ENCODE measurements around the gene XKR7. TPM values are rescaled to one million over a fixed set of nuclear protein-coding genes. Genes with fewer than 3 reads are reported as not detected.
A peak's percentile ranks its signal among the peaks of the same experiment; 100 is the strongest.

The XKR7 gene
- total and polyA plus RNA-seq, 2 donors (not counting 1 experiment from before 2014, with no cell fraction given), result 0.05 to 0.12 TPM

- H3K9me3 Mint-ChIP-seq (ENCODE audit: insufficient read depth), result no peaks in the 10 kb centered on the region
- no peaks in the 10 kb centered on the region for H3K79me2 ChIP-seq (ENCODE audit: control insufficient read depth, insufficient read depth, low read length)
- DNase-seq (peak; percentile 44), ATAC-seq (ENCODE audit: low read depth) (peak; percentile 50)
- H3K27me3 ChIP-seq (replicated peaks in 1 of 4; ENCODE audit: control extremely low read depth in 1 of 4, control insufficient read depth in 3 of 4, insufficient read depth in 4 of 4, low read length in 3 of 4), result peaks cover 0 to 20% (median 8%) of the 10 kb centered on the region in 4 experiments
- CTCF ChIA-PET, result interaction anchor here (0.6 to 10.3 kb wide), 31 partner anchors 8 to 521 kb away, joined by 3 to 389 read pairs (median 4); partner anchors contain the start of genes HCK, PDRG1 and TM9SF4
- peaks cover 44% of the 10 kb centered on the region for H3K4me1 Mint-ChIP-seq
- peak; percentile 36 for TF ChIP-seq CTCF (IDR thresholded peaks at IDR 0.05)
- TF ChIP-seq EZH2 (IDR thresholded peaks at IDR 0.05; ENCODE audit: borderline replicate concordance, insufficient read depth, low read depth, low read length, poor library complexity, severe bottlenecking), result no peak
- peak overlapping the region; percentile 72 for H3K27ac Mint-ChIP-seq
- peaks cover 0 to 7% (median 7%) of the 10 kb centered on the region in 3 donors for H3K9me3 ChIP-seq (ENCODE audit: control extremely low read depth in 1 of 3, control insufficient read depth in 2 of 3, insufficient read depth in 1 of 3, low read length in 2 of 3)
- H3K27ac ChIP-seq (ENCODE audit: low read length in 2 of 2), result no peak overlapping the region
- no peaks in the 10 kb centered on the region for H3K36me3 ChIP-seq (replicated peaks in 1 of 2; ENCODE audit: control extremely low read depth in 1 of 2, control insufficient read depth in 1 of 2, extremely low read depth in 1 of 2, insufficient read depth in 2 of 2, low read length in 1 of 2)
- no peaks in the 10 kb centered on the region for H4K20me1 ChIP-seq (ENCODE audit: control insufficient read depth, insufficient read depth, low read length, poor library complexity, severe bottlenecking)
- H3K4me2 ChIP-seq (replicated peaks; ENCODE audit: low read depth, low read length, poor library complexity, severe bottlenecking), result no peak overlapping the region
- H3K9ac ChIP-seq (ENCODE audit: low read length), result no peak overlapping the region
- H2AFZ ChIP-seq (ENCODE audit: insufficient read depth, low read depth, low read length, poor library complexity, severe bottlenecking), result no peak overlapping the region
- no peak overlapping the region for H3K4me3 ChIP-seq (ENCODE audit: control extremely low read depth in 1 of 5, extremely low read depth in 1 of 5, insufficient read depth in 1 of 5, low read depth in 2 of 5, low read length in 4 of 5)
- H3K4me3 Mint-ChIP-seq, result peak overlapping the region; percentile 41
- POLR2A ChIA-PET, result interaction anchor here (0.8 kb wide), 1 partner anchor 16 kb away, joined by 3 read pairs; no protein-coding TSS in a partner anchor
- peaks cover 13 to 42% of the 10 kb centered on the region in 2 donors for H3K4me1 ChIP-seq (ENCODE audit: control insufficient read depth in 2 of 2, insufficient read depth in 2 of 2, low read length in 2 of 2)
- H3K27me3 Mint-ChIP-seq, result peaks cover 28% of the 10 kb centered on the region
- intact Hi-C loops (cut with micrococcal nuclease), result loop anchor here (1.0 kb wide), 1 partner anchor 57 kb away; no protein-coding TSS in a partner anchor
- WGBS (ENCODE audit: insufficient coverage), result 32% methylated on average over 4 of the region's 9 CpGs
Observed at GRCh38 chr20:32034581-32035425, 66.9 kb downstream of the XKR7 start.

- DNase-seq (no peak), ATAC-seq (ENCODE audit: low read depth) (no peak)
- Mint-ChIP-seq H3K9me3 (ENCODE audit: insufficient read depth) (no peaks in the 10 kb centered on the region), H3K27ac (no peak overlapping the region), H3K27me3 (peaks cover 23% of the 10 kb centered on the region), H3K4me1 (peaks cover 48% of the 10 kb centered on the region), H3K4me3 (no peak overlapping the region)
- Histone ChIP-seq H3K79me2 (ENCODE audit: control insufficient read depth, insufficient read depth, low read length) (no peaks in the 10 kb centered on the region), H3K27ac (ENCODE audit: low read length in 2 of 2) (no peak overlapping the region), H4K20me1 (ENCODE audit: control insufficient read depth, insufficient read depth, low read length, poor library complexity, severe bottlenecking) (no peaks in the 10 kb centered on the region), H3K4me3 (ENCODE audit: control extremely low read depth in 1 of 5, extremely low read depth in 1 of 5, insufficient read depth in 1 of 5, low read depth in 2 of 5, low read length in 4 of 5) (no peak overlapping the region), H3K36me3 (replicated peaks in 1 of 2; ENCODE audit: control extremely low read depth in 1 of 2, control insufficient read depth in 1 of 2, extremely low read depth in 1 of 2, insufficient read depth in 2 of 2, low read length in 1 of 2) (no peaks in the 10 kb centered on the region), H3K4me2 (replicated peaks; ENCODE audit: low read depth, low read length, poor library complexity, severe bottlenecking) (no peak overlapping the region), H3K9ac (ENCODE audit: low read length) (no peak overlapping the region), H3K9me3 (ENCODE audit: control extremely low read depth in 1 of 3, control insufficient read depth in 2 of 3, insufficient read depth in 1 of 3, low read length in 2 of 3) (peaks cover 0 to 7% (median 7%) of the 10 kb centered on the region in 3 donors), H3K4me1 (ENCODE audit: control insufficient read depth in 2 of 2, insufficient read depth in 2 of 2, low read length in 2 of 2) (peaks cover 18 to 48% of the 10 kb centered on the region in 2 donors), H3K27me3 (replicated peaks in 1 of 4; ENCODE audit: control extremely low read depth in 1 of 4, control insufficient read depth in 3 of 4, insufficient read depth in 4 of 4, low read length in 3 of 4) (peaks cover 0 to 20% (median 8%) of the 10 kb centered on the region in 4 experiments), H2AFZ (ENCODE audit: insufficient read depth, low read depth, low read length, poor library complexity, severe bottlenecking) (no peak overlapping the region)
- TF ChIP-seq EZH2 (IDR thresholded peaks at IDR 0.05; ENCODE audit: borderline replicate concordance, insufficient read depth, low read depth, low read length, poor library complexity, severe bottlenecking) (no peak), CTCF (IDR thresholded peaks at IDR 0.05) (no peak)
- intact Hi-C loops (cut with micrococcal nuclease), result loop anchor here (1.0 kb wide), 1 partner anchor 57 kb away; no protein-coding TSS in a partner anchor
- 65% methylated on average over 8 of the region's 8 CpGs for WGBS (ENCODE audit: insufficient coverage)
- POLR2A ChIA-PET, result interaction anchor here (0.8 kb wide), 1 partner anchor 15 kb away, joined by 3 read pairs; no protein-coding TSS in a partner anchor
- CTCF ChIA-PET, result interaction anchor here (0.6 to 10.3 kb wide), 31 partner anchors 8 to 617 kb away, joined by 3 to 389 read pairs (median 4); partner anchors contain the start of genes HCK, PDRG1 and TM9SF4
Observed at GRCh38 chr20:32035426-32035779, 67.5 kb downstream of the XKR7 start.

Data from B cell (primary cell).